Tongue (tissue), 3 donors: ENCODE results near the gene LYZ. TPM values are rescaled to one million over a fixed set of nuclear protein-coding genes. Genes with fewer than 3 reads are reported as not detected.

Source experiments
- DNase-seq: peaks from one replicate; pipeline ENCODE4 v3.0.0-alpha.2; 2015
- small RNA-seq: library from RNA; depleted of rRNA; stranded (forward); fragments of <200 nt; gene quantifications from one replicate; pipeline ENCODE3, GENCODE V24; 2014; ENCODE audit warnings: low replicate concordance
- total RNA-seq: library from RNA; depleted of rRNA; stranded (reverse); fragments of >200 nt; gene quantifications from one replicate; pipeline ENCODE4 v1.2.3, GENCODE V29; 2014

Gene LYZ
- total RNA-seq, 1 donor from 2014 or later, result 32.8 TPM

GRCh38 chr12:69386921-69387320 is 38.7 kb downstream of the LYZ start:
- DNase-seq, result no peak

- DNase-seq, result peak; percentile 60
Observed at GRCh38 chr12:69388371-69388770, 40.2 kb downstream of the LYZ start.

GRCh38 chr12:69389831-69390230 is 41.6 kb downstream of the LYZ start:
- DNase-seq, result no peak

- DNase-seq, result no peak
Observed at GRCh38 chr12:69392179-69392928, 44.2 kb downstream of the LYZ start.

- no peak for DNase-seq
Observed at GRCh38 chr12:69396041-69396440, 47.9 kb downstream of the LYZ start.

- no peak for DNase-seq
Observed at GRCh38 chr12:69396963-69397362, 48.8 kb downstream of the LYZ start.

- DNase-seq, result no peak
Observed at GRCh38 chr12:69397978-69398377, 49.8 kb downstream of the LYZ start.

- DNase-seq, result peak; percentile 26
Observed at GRCh38 chr12:69401940-69402339, 53.8 kb downstream of the LYZ start.

Small RNAs within 50 kb of the gene (small RNA-seq; reads per million reads assigned to genes)
- gene RN7SL804P, result not detected

Other genes starting within 250 kb of the LYZ start
- gene CPSF6, start 108.8 kb upstream of the LYZ start, total RNA-seq, result 54.3 TPM
- gene YEATS4, start 11.4 kb downstream of the LYZ start, total RNA-seq, result 11.1 TPM
- gene FRS2, start 122.0 kb downstream of the LYZ start, total RNA-seq, result 66.4 TPM
- gene CCT2, start 237.1 kb downstream of the LYZ start, total RNA-seq, result 172 TPM